ENCODE measurements around the gene PIGB.
"Not testable (repeated sequence)": the region's sequence is repeated elsewhere in the genome, so short reads cannot be mapped to it uniquely, and the experiment has no call there.

The PIGB gene

GRCh38 chr15:55394694-55395093 lies 75.7 kb downstream of the PIGB start:
- FAIRE-seq (no peak), DNase-seq (ENCODE audit: insufficient read length) (no peak)
- TF ChIP-seq POLR2AphosphoS5 (IDR thresholded peaks at IDR 0.05; ENCODE audit: low read depth, low read length) (no peak), TAF1 (IDR thresholded peaks at IDR 0.05; ENCODE audit: borderline replicate concordance, low read depth, low read length) (no peak), POLR2A (IDR thresholded peaks at IDR 0.05; ENCODE audit: low read depth, low read length) (no peak)

DNA sequence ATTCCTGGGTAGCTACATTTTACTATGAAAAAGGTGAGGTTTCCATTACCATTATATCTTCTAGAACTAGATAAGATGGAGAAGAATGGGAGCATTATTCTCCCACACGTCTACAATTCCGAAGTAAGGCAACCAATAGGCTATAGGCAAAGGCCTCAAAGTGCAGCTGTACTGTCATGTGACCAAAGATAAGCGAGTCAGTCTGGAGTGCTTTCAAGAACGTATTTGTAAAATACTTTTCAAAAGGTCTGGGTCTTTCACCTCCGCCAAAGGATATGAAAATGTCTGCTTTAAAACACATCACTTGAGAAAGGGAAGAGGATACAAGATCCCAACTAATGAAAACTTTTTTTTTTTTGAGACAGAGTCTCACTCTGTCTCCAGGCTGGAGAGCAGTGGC lies 79.2 kb downstream of the PIGB start:
- no peak for FAIRE-seq
- no peak for DNase-seq (ENCODE audit: insufficient read length)
- TF ChIP-seq POLR2AphosphoS5 (IDR thresholded peaks at IDR 0.05; ENCODE audit: low read depth, low read length) (no peak), POLR2A (IDR thresholded peaks at IDR 0.05; ENCODE audit: low read depth, low read length) (no peak), TAF1 (IDR thresholded peaks at IDR 0.05; ENCODE audit: borderline replicate concordance, low read depth, low read length) (no peak)

GRCh38 chr15:55400050-55400449 lies 81.0 kb downstream of the PIGB start:
- FAIRE-seq; DNase-seq (ENCODE audit: insufficient read length): not testable (repeated sequence)

DNA sequence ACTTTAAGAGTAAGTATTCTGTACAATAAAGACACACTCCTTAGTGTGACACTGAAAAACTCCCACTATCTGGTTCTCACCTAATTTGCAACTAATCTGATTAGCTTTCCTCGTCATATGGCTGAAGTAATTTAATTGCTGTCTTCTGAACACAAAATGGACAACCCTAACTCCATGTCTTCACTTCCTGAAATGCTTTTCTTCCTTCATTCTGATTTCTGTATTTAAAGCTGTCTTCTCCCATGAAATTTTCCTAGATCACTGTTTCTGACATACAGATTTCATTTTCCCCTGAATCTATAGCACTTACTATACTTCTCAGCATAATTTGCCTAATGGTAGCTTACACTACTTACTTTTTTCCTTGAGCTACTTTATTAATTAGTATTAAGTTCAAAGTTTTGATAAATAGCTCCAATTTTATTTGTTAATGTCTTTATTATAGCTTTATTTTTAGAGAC lies 82.8 kb downstream of the PIGB start:
- DNase-seq (ENCODE audit: insufficient read length) (no peak), FAIRE-seq (no peak)
- no peak for TF ChIP-seq TAF1 (IDR thresholded peaks at IDR 0.05; ENCODE audit: borderline replicate concordance, low read depth, low read length)
- TF ChIP-seq POLR2AphosphoS5 (IDR thresholded peaks at IDR 0.05; ENCODE audit: low read depth, low read length), result no peak
- TF ChIP-seq POLR2A (IDR thresholded peaks at IDR 0.05; ENCODE audit: low read depth, low read length), result no peak

DNA sequence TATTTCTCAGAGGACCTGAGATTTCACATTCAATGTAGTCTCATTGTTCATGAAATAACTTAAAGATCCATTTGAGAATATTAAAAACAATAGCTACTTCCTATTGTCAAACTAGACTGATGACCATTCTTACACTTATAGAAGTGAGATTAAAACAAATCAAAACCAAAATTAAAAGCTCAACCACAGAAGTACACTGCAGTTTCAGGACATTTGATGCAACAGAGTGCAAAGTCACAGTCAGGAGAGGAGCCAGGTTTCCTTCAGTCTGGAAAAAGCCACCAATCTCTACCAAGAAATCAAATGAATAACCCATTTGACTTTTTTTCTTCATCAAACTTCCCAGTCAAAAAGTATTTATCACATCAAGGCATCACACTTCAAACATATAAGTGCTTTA lies 83.7 kb downstream of the PIGB start:
- DNase-seq (ENCODE audit: insufficient read length) (no peak), FAIRE-seq (no peak)
- no peak for TF ChIP-seq POLR2A (IDR thresholded peaks at IDR 0.05; ENCODE audit: low read depth, low read length)
- no peak for TF ChIP-seq POLR2AphosphoS5 (IDR thresholded peaks at IDR 0.05; ENCODE audit: low read depth, low read length)
- no peak for TF ChIP-seq TAF1 (IDR thresholded peaks at IDR 0.05; ENCODE audit: borderline replicate concordance, low read depth, low read length)

GRCh38 chr15:55403531-55403930 lies 84.5 kb downstream of the PIGB start:
- FAIRE-seq (no peak), DNase-seq (ENCODE audit: insufficient read length) (no peak)
- TF ChIP-seq POLR2A (IDR thresholded peaks at IDR 0.05; ENCODE audit: low read depth, low read length), result no peak
- no peak for TF ChIP-seq POLR2AphosphoS5 (IDR thresholded peaks at IDR 0.05; ENCODE audit: low read depth, low read length)
- TF ChIP-seq TAF1 (IDR thresholded peaks at IDR 0.05; ENCODE audit: borderline replicate concordance, low read depth, low read length), result no peak

Data from GM12892 (cell line).